Embryonic facial prominence (tissue), 1 donor: ENCODE data around the gene GIMAP2.
"Not testable (repeated sequence)": the region's sequence is repeated elsewhere in the genome, so short reads cannot be mapped to it uniquely, and the experiment has no call there.

ENCODE experiments used
- DNase-seq: peaks from one replicate; pipeline ENCODE4 v3.0.0-alpha.2; 2016; ENCODE audit errors: extremely low spot score

Gene GIMAP2

GRCh38 chr7:150685219-150686029, at the start of gene GIMAP2:
Gene GIMAP2, plus strand, starts transcription at chr7:150685706. Its CDS starts 1,354 bp downstream, at chr7:150687060.
- DNase-seq: no peak

DNA sequence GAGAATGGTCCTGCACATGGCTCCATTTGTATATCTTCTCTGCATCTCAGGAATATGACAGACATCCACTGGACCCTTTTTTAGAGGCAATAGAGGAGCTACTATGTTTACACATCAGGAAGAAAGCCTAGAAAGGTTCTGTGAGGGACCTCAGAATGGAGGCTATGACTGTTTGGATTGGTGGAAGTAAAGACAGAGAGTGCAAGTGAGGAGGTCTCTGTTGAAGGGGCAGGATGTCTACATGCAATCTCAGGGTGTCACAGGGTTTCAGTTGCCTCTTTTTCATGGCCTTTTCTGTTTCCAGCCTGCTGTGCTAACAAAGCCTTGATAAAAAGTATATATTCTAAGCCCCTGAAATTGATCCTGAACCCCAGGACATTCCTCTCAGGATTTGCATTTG, 43.7 kb upstream of the GIMAP2 start:
- DNase-seq: no peak

DNA sequence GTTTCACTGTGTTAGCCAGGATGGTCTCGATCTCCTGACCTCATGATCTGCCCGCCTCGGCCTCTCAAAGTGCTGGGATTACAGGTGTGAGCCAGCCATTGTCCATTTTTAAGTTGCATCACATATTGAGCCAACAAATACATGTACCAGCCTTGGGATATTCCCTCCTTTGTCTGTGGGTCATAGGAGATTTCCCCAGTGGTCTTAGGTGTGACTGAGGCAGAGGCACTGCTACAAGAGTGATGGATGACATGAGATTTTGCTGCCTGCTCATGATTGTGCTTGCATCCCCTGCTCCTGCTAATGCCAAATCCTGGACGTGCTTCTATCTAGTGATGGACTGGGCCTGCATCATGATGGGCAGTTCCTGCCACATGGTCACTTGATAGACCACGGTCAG, 42.6 kb upstream of the GIMAP2 start:
- no peak for DNase-seq

- no peak for DNase-seq
Measured at GRCh38 chr7:150645259-150646020, 40.1 kb upstream of the GIMAP2 start.

- DNase-seq: no peak
Measured at GRCh38 chr7:150648353-150649079, 37.0 kb upstream of the GIMAP2 start.

- DNase-seq: no peak
Measured at GRCh38 chr7:150649080-150649385, 36.5 kb upstream of the GIMAP2 start.

DNA sequence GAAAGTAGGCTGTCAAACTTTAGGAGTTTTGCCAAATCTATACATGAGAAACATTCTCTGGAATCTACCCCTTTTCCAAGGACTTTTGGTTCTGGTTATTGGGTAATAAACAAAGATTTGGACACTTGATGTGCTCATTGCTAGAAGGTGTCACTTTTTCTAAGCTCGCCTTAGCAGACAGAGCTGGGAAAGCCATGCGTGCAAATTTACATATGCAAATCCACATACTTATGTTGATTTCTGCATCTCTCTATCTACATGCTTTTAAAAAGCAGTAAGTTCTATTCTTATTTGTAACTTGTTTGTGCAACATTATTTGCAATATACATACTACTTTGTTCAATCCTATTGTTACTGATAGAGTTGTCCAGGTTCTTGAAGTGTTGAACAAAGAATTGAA, 30.8 kb upstream of the GIMAP2 start:
- no peak for DNase-seq

DNA sequence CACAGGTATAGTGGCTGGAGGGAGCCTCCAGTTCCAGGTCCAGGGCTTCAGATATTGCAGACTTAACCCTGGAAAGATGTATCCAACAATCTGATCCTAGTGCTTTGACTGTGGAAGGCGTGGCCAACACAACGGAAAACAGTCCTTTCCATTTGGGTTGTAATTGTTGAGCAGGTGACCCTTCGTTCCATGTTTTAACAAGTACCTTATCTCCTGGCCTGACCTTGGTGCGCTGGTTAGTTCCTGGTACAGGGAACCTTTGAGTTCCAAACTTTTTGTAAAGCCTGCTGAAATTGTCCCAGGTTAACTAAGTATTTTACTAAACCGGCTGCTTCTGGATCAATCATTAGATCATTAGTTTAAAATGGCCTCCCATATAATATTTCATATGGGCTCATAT, 29.5 kb upstream of the GIMAP2 start:
- DNase-seq: no peak

DNA sequence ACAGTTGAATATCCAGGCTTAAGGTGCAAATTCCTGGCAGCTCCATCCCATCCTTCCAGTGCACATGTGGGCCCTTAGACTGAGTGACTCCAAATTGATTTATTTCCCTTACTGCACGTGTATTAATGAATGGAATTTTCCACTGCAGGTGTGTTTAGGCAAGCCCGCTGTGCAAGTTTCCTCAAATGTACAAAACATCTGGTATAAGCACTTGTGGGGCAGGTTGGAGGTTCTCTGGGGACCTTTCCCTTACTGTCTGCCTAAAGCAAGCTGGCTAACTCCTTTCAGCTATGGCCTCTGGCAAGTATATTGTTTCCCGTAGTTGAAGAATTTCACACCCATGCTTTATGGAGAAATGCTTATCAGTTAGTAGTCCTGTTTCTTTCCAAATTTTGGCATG, 28.0 kb upstream of the GIMAP2 start:
- no peak for DNase-seq

GRCh38 chr7:150660939-150661613, 24.4 kb upstream of the GIMAP2 start:
- no peak for DNase-seq

GRCh38 chr7:150662821-150663220, 22.7 kb upstream of the GIMAP2 start:
- not testable (repeated sequence) for DNase-seq

GRCh38 chr7:150663802-150664494, 21.6 kb upstream of the GIMAP2 start:
- DNase-seq: no peak

- DNase-seq: no peak
Measured at GRCh38 chr7:150665089-150665748, 20.3 kb upstream of the GIMAP2 start.

GRCh38 chr7:150665896-150666295, 19.6 kb upstream of the GIMAP2 start:
- no peak for DNase-seq

DNA sequence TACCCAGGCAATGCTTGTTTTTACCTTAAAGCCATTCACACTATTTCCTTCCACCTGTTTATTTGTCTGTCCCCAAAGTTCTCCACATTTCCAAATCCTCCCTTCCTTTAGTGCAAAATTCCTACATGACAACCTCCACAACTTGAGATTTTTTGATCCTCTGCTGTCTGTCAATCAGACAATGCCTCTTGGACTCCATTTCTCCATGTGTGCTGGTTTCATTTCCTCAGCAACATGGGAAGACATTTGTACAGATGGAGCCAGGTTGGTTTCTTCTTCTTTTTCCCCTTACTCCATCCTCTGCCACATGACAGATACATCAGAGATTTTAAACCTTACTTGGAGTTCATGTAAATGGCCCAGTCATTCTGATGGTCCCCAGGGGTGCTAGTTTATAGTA, 19.1 kb upstream of the GIMAP2 start:
- no peak for DNase-seq

- no peak for DNase-seq
Measured at GRCh38 chr7:150668472-150668911, 17.0 kb upstream of the GIMAP2 start.

- DNase-seq: no peak
Measured at GRCh38 chr7:150668977-150669376, 16.5 kb upstream of the GIMAP2 start.

DNA sequence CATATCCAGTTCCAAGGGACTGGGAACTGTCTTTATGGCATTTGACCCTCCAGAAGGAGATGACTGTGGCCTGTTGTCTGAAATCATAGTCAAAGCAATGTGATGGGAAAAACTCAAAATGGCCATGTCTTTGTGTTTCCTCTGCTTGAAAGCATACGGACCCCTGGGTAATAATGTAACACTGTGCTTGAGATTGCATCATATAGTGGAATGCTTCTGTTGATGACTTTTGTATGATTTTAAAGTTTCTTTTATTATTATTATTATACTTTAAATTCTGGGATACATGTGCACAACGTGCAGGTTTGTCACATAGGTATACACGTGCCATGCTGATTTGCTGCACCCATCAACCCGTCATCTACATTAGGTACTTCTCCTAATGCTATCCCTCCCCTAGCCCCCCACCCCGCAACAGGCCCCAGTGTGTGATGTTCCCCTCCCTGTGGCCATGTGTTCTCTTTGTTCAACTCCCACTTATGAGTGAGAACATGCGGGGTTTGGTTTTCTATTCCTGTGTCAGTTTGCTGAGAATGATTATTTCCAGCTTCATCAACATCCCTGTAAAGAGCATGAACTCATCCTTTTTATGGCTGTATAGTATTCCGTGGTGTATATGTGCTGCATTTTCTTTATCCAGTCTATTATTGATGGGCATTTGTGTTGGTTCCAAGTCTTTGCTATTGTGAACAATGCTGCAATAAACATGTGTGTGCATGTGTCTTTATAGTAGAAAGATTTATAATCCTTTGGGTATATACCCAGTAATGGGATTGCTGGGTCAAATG, 13.5 kb upstream of the GIMAP2 start:
- not testable (repeated sequence) for DNase-seq

- no peak for DNase-seq
Measured at GRCh38 chr7:150675714-150676113, 9.8 kb upstream of the GIMAP2 start.

DNA sequence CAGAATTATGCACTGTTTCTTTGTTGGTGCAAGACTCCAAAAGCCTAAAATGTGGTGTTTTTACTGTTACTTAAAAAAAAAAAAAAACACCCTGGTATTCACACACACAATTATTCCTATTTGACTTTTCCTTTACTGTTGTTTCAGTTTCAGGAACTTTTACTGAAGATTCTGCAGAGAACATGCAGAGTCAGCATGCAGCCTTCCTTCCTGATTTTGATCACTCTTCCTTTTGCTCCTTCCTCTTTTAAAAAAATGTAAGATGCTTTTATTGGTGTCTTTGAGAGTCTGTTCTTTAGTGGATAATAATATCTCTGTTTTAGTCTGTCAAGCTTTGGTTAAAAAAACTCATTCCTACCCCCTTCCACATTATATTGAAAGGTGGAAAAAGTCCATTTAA, 9.2 kb upstream of the GIMAP2 start:
- DNase-seq: not testable (repeated sequence)
